ENCODE measurements around the gene FBXO46. TPM values are rescaled to one million over a fixed set of nuclear protein-coding genes. Genes with fewer than 3 reads are reported as not detected.

FBXO46 gene
- total and polyA plus RNA-seq, 2 of the 13 experiments (the other 11 are each of a cell fraction or from before 2014, with no cell fraction given): 6.2 to 6.4 TPM

- TF ChIP-seq, protein P1, sequence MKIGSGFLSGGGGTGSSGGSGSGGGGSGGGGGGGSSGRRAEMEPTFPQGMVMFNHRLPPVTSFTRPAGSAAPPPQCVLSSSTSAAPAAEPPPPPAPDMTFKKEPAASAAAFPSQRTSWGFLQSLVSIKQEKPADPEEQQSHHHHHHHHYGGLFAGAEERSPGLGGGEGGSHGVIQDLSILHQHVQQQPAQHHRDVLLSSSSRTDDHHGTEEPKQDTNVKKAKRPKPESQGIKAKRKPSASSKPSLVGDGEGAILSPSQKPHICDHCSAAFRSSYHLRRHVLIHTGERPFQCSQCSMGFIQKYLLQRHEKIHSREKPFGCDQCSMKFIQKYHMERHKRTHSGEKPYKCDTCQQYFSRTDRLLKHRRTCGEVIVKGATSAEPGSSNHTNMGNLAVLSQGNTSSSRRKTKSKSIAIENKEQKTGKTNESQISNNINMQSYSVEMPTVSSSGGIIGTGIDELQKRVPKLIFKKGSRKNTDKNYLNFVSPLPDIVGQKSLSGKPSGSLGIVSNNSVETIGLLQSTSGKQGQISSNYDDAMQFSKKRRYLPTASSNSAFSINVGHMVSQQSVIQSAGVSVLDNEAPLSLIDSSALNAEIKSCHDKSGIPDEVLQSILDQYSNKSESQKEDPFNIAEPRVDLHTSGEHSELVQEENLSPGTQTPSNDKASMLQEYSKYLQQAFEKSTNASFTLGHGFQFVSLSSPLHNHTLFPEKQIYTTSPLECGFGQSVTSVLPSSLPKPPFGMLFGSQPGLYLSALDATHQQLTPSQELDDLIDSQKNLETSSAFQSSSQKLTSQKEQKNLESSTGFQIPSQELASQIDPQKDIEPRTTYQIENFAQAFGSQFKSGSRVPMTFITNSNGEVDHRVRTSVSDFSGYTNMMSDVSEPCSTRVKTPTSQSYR (CRISPR knock-in tag; IDR thresholded peaks at IDR 0.05; ENCODE audit: borderline replicate concordance): peak; percentile 6; the same call in 1 of the 2 replicates
- TF ChIP-seq ZNF614 (CRISPR knock-in tag; IDR thresholded peaks at IDR 0.05; ENCODE audit: borderline replicate concordance) (no peak), ZNF674 (CRISPR knock-in tag; IDR thresholded peaks at IDR 0.05; ENCODE audit: low read depth) (no peak), ZC3H4 (CRISPR knock-in tag; IDR thresholded peaks at IDR 0.05; ENCODE audit: borderline replicate concordance) (0 out of 2 replicates have a peak, but pooled peaks have one; percentile 52), ZNF607 (CRISPR knock-in tag; IDR thresholded peaks at IDR 0.05; ENCODE audit: borderline replicate concordance) (peak; percentile 75; the same call in 1 of the 2 replicates), KAT2B (IDR thresholded peaks at IDR 0.05; ENCODE audit: borderline replicate concordance, low read depth, low read length) (no peak), ZNF644 (CRISPR knock-in tag; IDR thresholded peaks at IDR 0.05; ENCODE audit: low read depth) (no peak), ARNTL (CRISPR knock-in tag; IDR thresholded peaks at IDR 0.05) (peak; percentile 67), KDM5A (IDR thresholded peaks at IDR 0.05; ENCODE audit: borderline replicate concordance, low read length) (peak; percentile 51; the same call in 1 of the 2 replicates), ZNF703 (CRISPR knock-in tag; IDR thresholded peaks at IDR 0.05; ENCODE audit: borderline replicate concordance) (peak; percentile 86; the same call in 1 of the 2 replicates), FOXO1 (CRISPR knock-in tag; IDR thresholded peaks at IDR 0.05) (peak; percentile 51), MBNL3 (CRISPR knock-in tag; conservative IDR thresholded peaks at IDR 0.05) (no peak)
- TF ChIP-seq, protein P2, sequence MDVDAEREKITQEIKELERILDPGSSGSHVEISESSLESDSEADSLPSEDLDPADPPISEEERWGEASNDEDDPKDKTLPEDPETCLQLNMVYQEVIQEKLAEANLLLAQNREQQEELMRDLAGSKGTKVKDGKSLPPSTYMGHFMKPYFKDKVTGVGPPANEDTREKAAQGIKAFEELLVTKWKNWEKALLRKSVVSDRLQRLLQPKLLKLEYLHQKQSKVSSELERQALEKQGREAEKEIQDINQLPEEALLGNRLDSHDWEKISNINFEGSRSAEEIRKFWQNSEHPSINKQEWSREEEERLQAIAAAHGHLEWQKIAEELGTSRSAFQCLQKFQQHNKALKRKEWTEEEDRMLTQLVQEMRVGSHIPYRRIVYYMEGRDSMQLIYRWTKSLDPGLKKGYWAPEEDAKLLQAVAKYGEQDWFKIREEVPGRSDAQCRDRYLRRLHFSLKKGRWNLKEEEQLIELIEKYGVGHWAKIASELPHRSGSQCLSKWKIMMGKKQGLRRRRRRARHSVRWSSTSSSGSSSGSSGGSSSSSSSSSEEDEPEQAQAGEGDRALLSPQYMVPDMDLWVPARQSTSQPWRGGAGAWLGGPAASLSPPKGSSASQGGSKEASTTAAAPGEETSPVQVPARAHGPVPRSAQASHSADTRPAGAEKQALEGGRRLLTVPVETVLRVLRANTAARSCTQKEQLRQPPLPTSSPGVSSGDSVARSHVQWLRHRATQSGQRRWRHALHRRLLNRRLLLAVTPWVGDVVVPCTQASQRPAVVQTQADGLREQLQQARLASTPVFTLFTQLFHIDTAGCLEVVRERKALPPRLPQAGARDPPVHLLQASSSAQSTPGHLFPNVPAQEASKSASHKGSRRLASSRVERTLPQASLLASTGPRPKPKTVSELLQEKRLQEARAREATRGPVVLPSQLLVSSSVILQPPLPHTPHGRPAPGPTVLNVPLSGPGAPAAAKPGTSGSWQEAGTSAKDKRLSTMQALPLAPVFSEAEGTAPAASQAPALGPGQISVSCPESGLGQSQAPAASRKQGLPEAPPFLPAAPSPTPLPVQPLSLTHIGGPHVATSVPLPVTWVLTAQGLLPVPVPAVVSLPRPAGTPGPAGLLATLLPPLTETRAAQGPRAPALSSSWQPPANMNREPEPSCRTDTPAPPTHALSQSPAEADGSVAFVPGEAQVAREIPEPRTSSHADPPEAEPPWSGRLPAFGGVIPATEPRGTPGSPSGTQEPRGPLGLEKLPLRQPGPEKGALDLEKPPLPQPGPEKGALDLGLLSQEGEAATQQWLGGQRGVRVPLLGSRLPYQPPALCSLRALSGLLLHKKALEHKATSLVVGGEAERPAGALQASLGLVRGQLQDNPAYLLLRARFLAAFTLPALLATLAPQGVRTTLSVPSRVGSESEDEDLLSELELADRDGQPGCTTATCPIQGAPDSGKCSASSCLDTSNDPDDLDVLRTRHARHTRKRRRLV (CRISPR knock-in tag; IDR thresholded peaks at IDR 0.05): peak; percentile 71; the same call in 1 of the 2 replicates
- TF ChIP-seq, protein P3, sequence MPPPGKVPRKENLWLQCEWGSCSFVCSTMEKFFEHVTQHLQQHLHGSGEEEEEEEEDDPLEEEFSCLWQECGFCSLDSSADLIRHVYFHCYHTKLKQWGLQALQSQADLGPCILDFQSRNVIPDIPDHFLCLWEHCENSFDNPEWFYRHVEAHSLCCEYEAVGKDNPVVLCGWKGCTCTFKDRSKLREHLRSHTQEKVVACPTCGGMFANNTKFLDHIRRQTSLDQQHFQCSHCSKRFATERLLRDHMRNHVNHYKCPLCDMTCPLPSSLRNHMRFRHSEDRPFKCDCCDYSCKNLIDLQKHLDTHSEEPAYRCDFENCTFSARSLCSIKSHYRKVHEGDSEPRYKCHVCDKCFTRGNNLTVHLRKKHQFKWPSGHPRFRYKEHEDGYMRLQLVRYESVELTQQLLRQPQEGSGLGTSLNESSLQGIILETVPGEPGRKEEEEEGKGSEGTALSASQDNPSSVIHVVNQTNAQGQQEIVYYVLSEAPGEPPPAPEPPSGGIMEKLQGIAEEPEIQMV (CRISPR knock-in tag; IDR thresholded peaks at IDR 0.05; ENCODE audit: low read depth): no peak
Measured at GRCh38 chr19:45770192-45771101, 39.8 kb upstream of the FBXO46 start (continued).
